Muscle layer of colon (tissue), 2 donors: ENCODE data around the gene KMT2E.

Experiments used
- H3K27ac ChIP-seq: one replicate; pipeline ENCODE4 v1.7.0; 2013; ENCODE audit warnings: low read depth, mild to moderate bottlenecking, low read length, moderate library complexity
- H3K27me3 ChIP-seq, 2 donors: one replicate each; pipeline ENCODE4 v1.7.0; 2013; ENCODE audit warnings: low read length in 2 of 2, mild to moderate bottlenecking in 2 of 2; ENCODE audit not compliant: insufficient read depth in 2 of 2, control insufficient read depth in 1 of 2
- H3K36me3 ChIP-seq: one replicate; pipeline ENCODE4 v1.7.0; 2013; ENCODE audit warnings: mild to moderate bottlenecking, low read length; ENCODE audit not compliant: insufficient read depth
- H3K4me1 ChIP-seq: one replicate; pipeline ENCODE4 v1.7.0; 2013; ENCODE audit warnings: mild to moderate bottlenecking, low read length; ENCODE audit not compliant: insufficient read depth
- H3K4me3 ChIP-seq, 2 donors: one replicate each; pipeline ENCODE4 v1.7.0; 2013; ENCODE audit warnings: low read length in 2 of 2, low read depth in 1 of 2, mild to moderate bottlenecking in 1 of 2, moderate library complexity in 1 of 2
- H3K9ac ChIP-seq: one replicate; pipeline ENCODE4 v1.7.0; 2013; ENCODE audit warnings: low read length
- H3K9me3 ChIP-seq: one replicate; pipeline ENCODE4 v1.7.0; 2013; ENCODE audit warnings: mild to moderate bottlenecking, low read length
- donor health status: abdominal sarcoma.
- donor health status: Adenocarcinoma of cecum.

The KMT2E gene

GRCh38 chr7:105011141-105011830, 2.7 kb upstream of the KMT2E start:
- no peaks in the 10 kb centered on the region for H3K9me3 ChIP-seq
- H3K9ac ChIP-seq, result peak overlapping the region; percentile 100
- H3K36me3 ChIP-seq, result no peaks in the 10 kb centered on the region
- H3K4me3 ChIP-seq, result peak overlapping the region; percentile 88 to 92
- peak overlapping the region; percentile 97 for H3K27ac ChIP-seq
- H3K4me1 ChIP-seq, result peaks cover 39% of the 10 kb centered on the region
- H3K27me3 ChIP-seq, result no peaks in the 10 kb centered on the region

- H3K9me3 ChIP-seq, result no peaks in the 10 kb centered on the region
- peak overlapping the region; percentile 97 for H3K27ac ChIP-seq
- H3K9ac ChIP-seq, result peak overlapping the region; percentile 100
- no peaks in the 10 kb centered on the region for H3K36me3 ChIP-seq
- H3K27me3 ChIP-seq, result no peaks in the 10 kb centered on the region
- peak overlapping the region; percentile 88 to 92 for H3K4me3 ChIP-seq
- H3K4me1 ChIP-seq, result peaks cover 36% of the 10 kb centered on the region
These were observed 2.0 kb upstream of the KMT2E start for GRCh38 chr7:105011831-105012502.

GRCh38 chr7:105012503-105013220, 1.3 kb upstream of the KMT2E start:
- no peaks in the 10 kb centered on the region for H3K27me3 ChIP-seq
- H3K9ac ChIP-seq, result peak overlapping the region; percentile 100
- H3K27ac ChIP-seq, result peak overlapping the region; percentile 97
- H3K9me3 ChIP-seq, result no peaks in the 10 kb centered on the region
- H3K4me3 ChIP-seq, result peak overlapping the region; percentile 88 to 92
- H3K36me3 ChIP-seq, result no peaks in the 10 kb centered on the region
- H3K4me1 ChIP-seq, result peaks cover 36% of the 10 kb centered on the region

GRCh38 chr7:105013221-105013815, 687 bp upstream of the KMT2E start:
- H3K36me3 ChIP-seq, result no peaks in the 10 kb centered on the region
- H3K9ac ChIP-seq, result peak overlapping the region; percentile 100
- peaks cover 34% of the 10 kb centered on the region for H3K4me1 ChIP-seq
- no peaks in the 10 kb centered on the region for H3K9me3 ChIP-seq
- peak overlapping the region; percentile 97 for H3K27ac ChIP-seq
- H3K27me3 ChIP-seq, result no peaks in the 10 kb centered on the region
- peak overlapping the region; percentile 88 to 92 for H3K4me3 ChIP-seq

GRCh38 chr7:105014693-105015389, 836 bp downstream of the KMT2E start:
- peaks cover 27% of the 10 kb centered on the region for H3K4me1 ChIP-seq
- H3K27ac ChIP-seq, result peak overlapping the region; percentile 97

GRCh38 chr7:105015390-105015965, 1.5 kb downstream of the KMT2E start:
- H3K27ac ChIP-seq, result peak overlapping the region; percentile 97
- no peaks in the 10 kb centered on the region for H3K27me3 ChIP-seq
- peaks cover 23% of the 10 kb centered on the region for H3K4me1 ChIP-seq
- no peaks in the 10 kb centered on the region for H3K36me3 ChIP-seq
- peak overlapping the region; percentile 95 for H3K9ac ChIP-seq
- H3K9me3 ChIP-seq, result no peaks in the 10 kb centered on the region
- H3K4me3 ChIP-seq, result peak overlapping the region; percentile 88 to 92

More at GRCh38 chr7:105014693-105015389, 836 bp downstream of the KMT2E start:
- peak overlapping the region; percentile 88 to 92 for H3K4me3 ChIP-seq
- H3K9ac ChIP-seq, result peak overlapping the region; percentile 95
- H3K9me3 ChIP-seq, result no peaks in the 10 kb centered on the region
- H3K36me3 ChIP-seq, result no peaks in the 10 kb centered on the region
- H3K27me3 ChIP-seq, result no peaks in the 10 kb centered on the region

- Histone ChIP-seq H3K4me1 (peaks cover 29% of the 10 kb centered on the region), H3K27ac (peak overlapping the region; percentile 97), H3K27me3 (no peaks in the 10 kb centered on the region), H3K9me3 (no peaks in the 10 kb centered on the region), H3K4me3 (peak overlapping the region; percentile 88 to 92), H3K9ac (peak overlapping the region; percentile 95), H3K36me3 (no peaks in the 10 kb centered on the region)
These were observed 2.2 kb downstream of the KMT2E start for GRCh38 chr7:105016068-105016708.

GRCh38 chr7:105016709-105017656, 3.0 kb downstream of the KMT2E start:
- no peaks in the 10 kb centered on the region for H3K36me3 ChIP-seq
- H3K27ac ChIP-seq, result peak overlapping the region; percentile 97
- H3K9me3 ChIP-seq, result no peaks in the 10 kb centered on the region
- H3K4me1 ChIP-seq, result peaks cover 37% of the 10 kb centered on the region
- peak overlapping the region; percentile 38 to 92 for H3K4me3 ChIP-seq
- H3K9ac ChIP-seq, result peak overlapping the region; percentile 37
- no peaks in the 10 kb centered on the region for H3K27me3 ChIP-seq

GRCh38 chr7:105017657-105018365, 3.8 kb downstream of the KMT2E start:
- Histone ChIP-seq H3K27ac (peak overlapping the region; percentile 69), H3K9me3 (no peaks in the 10 kb centered on the region), H3K4me3 (peak overlapping the region in 1 of 2 donors; percentile 92), H3K27me3 (no peaks in the 10 kb centered on the region), H3K4me1 (peaks cover 45% of the 10 kb centered on the region), H3K9ac (peak overlapping the region; percentile 37), H3K36me3 (no peaks in the 10 kb centered on the region)
